Head of caudate nucleus (tissue), 42 donors: ENCODE results near the gene NMD3.
A peak's percentile ranks its signal among the peaks of the same experiment; 100 is the strongest.
"Not testable (repeated sequence)": the region's sequence is repeated elsewhere in the genome, so short reads cannot be mapped to it uniquely, and the experiment has no call there.

Experiments used
- DNase-seq, 42 donors: peaks; one replicate each; pipeline versions ENCODE4 v3.0.0 to v3.0.0-alpha.2; 2020 to 2021; ENCODE audit warnings: mixed read lengths in 7 of 42
- intact Hi-C: fragments of 100-400 bp; cut with DNase I; formaldehyde crosslinking; loops from one replicate; pipeline ENCODE4 v1.15.0; 2022

NMD3 gene

DNA sequence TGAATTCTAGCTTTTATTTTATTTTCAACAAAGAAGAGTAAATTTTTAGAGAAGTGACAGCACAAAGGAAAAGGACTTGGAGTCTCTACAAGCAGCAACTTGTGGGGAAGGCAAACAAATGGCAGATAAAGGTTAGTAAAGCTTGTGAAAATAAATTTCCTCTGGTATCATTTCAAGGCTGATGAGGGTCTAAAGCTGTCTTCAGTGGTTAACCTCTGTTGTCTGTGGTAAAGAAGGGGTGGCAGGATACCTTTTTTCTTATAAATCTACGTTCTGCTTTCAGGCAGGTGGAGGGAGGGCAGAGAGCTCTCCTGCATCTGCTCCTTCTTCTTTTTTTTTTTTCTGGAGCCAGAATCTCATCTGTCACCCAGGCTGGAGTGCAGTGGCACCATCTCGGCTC, 50.5 kb downstream of the NMD3 start:
- intact Hi-C loops, result loop anchor here (5.0 kb wide), 1 partner anchor 151 kb away; no protein-coding TSS in a partner anchor
- no peak for DNase-seq

GRCh38 chr3:161272524-161272923, 51.4 kb downstream of the NMD3 start:
- no peak for DNase-seq
- intact Hi-C loops, result loop anchor here (5.0 kb wide), 1 partner anchor 150 kb away; no protein-coding TSS in a partner anchor

DNA sequence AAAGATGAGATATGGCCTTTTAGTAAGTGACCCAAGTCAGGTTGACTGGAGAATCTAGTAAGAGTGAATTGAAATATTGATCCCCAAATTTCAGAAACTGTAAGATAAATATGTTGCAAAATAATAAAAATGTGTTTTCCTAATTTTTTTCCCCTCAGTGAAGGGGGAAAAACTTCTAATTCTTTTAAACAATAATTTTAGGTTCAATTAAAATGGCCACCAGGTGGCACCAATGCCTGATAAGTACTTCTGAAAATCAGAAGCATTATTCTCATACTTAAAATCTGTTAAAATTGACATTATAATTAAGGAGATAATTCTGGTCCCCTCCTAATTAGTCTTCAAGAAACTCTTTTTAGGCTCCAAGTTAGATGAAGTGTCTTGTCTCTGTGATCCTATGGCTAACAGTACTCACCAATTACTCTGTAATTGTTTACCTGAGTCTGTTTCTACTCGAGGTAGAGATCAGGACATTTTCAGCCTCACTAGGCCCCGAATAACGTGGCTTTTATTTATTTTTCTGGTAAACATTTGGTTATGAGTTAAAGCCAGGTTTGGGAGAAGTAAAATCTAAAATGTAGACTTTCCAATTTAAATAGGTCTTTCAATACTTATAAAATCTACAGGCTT, 52.6 kb downstream of the NMD3 start:
- DNase-seq, result peak in 20 of 42 donors; percentile 12 to 75 (median 30)
- intact Hi-C loops, result loop anchor here (5.0 kb wide), 1 partner anchor 149 kb away; no protein-coding TSS in a partner anchor

GRCh38 chr3:161274691-161275298, 53.7 kb downstream of the NMD3 start:
- intact Hi-C loops, result loop anchor here (5.0 kb wide), 1 partner anchor 148 kb away; no protein-coding TSS in a partner anchor
- DNase-seq, result peak in 11 of 42 donors; percentile 8 to 61 (median 22)

DNA sequence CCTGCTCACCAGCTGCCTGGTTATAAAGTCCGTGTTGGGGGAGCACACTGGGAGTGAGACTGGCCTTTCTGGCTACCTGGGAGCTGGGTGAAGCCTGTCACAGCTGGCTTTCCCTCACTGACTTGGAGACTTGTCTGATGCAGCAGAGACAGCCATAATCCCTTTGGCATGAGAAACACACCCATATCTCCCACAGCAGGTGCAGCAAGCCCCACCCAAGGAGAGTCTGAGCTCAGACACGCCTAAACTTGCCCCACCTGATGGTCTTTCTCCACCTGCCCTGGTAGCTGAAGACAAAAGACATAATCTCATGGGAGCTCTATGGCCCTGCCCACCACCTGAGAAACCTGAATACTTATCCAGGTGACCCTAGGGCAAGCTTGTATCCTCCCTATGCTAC, 54.8 kb downstream of the NMD3 start:
- intact Hi-C loops, result no loop called here
- no peak for DNase-seq

- intact Hi-C loops, DNase-seq: not testable (repeated sequence)
Observed at GRCh38 chr3:161282387-161282786, 61.3 kb downstream of the NMD3 start.

GRCh38 chr3:161284989-161285388, 63.9 kb downstream of the NMD3 start:
- no peak for DNase-seq
- intact Hi-C loops, result no loop called here

- intact Hi-C loops, result no loop called here
- DNase-seq, result no peak
Observed at GRCh38 chr3:161289174-161289573, 68.1 kb downstream of the NMD3 start.

DNA sequence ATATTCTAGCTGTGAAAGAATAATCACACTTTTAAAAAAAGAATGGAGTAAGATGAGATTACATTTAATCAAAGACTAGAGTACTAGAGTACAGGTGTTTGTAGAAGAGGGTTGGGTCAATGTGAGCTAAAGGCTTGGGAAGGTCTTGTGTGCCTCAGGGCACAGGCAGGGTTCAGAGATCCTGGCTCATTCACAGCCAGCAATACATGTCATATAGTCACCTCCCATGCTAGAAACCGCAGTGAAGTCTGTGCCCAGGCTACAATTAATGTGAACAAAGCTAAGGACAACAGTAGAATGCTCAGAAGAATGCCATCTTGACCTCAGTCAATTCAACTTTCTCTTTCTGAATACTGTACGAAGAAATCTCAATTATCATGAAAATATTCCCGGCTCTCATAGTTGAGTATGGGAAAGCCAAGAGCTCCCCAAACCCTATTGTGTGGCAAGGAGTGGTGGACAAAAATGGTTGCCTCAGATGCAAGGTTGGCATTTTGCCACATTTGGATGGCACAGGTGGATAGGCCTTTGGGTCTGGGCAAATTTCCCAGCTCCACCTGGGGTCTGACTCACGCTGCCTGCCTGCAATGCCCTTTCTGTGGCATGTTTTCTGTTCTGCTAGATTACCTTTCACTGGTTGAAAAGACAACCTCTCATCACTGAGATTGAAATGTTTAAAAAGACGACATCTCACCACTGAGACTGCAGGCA, 70.2 kb downstream of the NMD3 start:
- DNase-seq, result no peak
- intact Hi-C loops, result no loop called here

DNA sequence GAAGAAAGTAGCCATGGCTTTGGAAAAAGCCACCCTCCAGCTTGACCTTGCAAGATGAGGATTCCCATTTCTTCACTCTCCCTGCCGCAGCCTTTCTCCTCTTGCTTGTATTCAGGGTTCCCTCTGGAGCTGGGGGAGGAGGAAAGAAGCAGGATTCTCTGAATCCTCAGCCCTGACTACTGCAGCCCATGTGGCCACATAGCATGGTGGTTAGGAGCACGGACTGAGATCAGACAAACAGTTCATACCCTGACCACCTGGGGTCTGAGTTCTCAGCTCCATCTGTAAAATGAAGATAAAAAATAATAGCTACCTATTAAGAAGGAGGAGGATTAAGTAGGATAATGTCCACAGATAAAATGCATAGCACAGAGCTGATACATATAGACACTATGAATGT, 72.3 kb downstream of the NMD3 start:
- intact Hi-C loops, result no loop called here
- no peak for DNase-seq

- DNase-seq, result no peak
- intact Hi-C loops, result no loop called here
Observed at GRCh38 chr3:161295325-161295724, 74.2 kb downstream of the NMD3 start.

DNA sequence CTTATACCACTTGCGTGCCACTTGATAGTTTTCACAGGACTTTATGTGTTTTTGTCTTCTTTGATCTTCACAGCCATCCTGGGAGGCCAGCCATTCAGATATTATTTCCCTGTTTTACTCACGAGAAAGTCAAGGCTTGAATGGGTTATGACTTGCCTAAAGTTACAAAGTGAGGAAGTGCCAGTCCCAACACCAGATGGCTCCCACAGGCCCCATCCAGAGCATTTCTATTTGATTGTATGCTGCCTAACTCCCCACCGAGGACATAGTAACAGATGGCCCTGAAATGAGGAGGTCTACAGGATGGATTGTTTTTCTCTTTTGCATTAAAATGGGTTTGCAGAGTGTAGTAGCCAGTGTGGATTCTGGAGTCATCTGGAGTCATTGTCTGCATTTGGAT, 75.7 kb downstream of the NMD3 start:
- DNase-seq, result no peak
- intact Hi-C loops, result no loop called here
